Glomerular endothelial cell (primary cell): Measurements from ENCODE around the gene SMR3B. TPM values are rescaled to one million over a fixed set of nuclear protein-coding genes. Genes with fewer than 3 reads are reported as not detected.

Experiments
- total RNA-seq: library from RNA; depleted of rRNA; stranded (reverse); fragments of >200 nt; gene quantifications from 2 replicates; pipeline ENCODE4 v1.2.3, GENCODE V29; 2015

The SMR3B gene
- total RNA-seq, 1 donor from 2014 or later, result not detected

Other genes starting within 250 kb of the SMR3B start
- gene PRR27, start 228.9 kb upstream of the SMR3B start, total RNA-seq, result not detected in 2 replicates
- not detected in 2 replicates for gene ODAM, start 187.4 kb upstream of the SMR3B start, total RNA-seq
- not detected in 2 replicates for gene FDCSP, start 157.0 kb upstream of the SMR3B start, total RNA-seq
- gene CSN3, start 140.5 kb upstream of the SMR3B start, total RNA-seq, result not detected in 2 replicates
- gene CABS1, start 48.1 kb upstream of the SMR3B start, total RNA-seq, result not detected in 2 replicates
- not detected in 2 replicates for gene SMR3A, start 22.4 kb upstream of the SMR3B start, total RNA-seq
- not detected in 2 replicates for gene OPRPN, start 14.8 kb downstream of the SMR3B start, total RNA-seq
- gene MUC7, start 89.1 kb downstream of the SMR3B start, total RNA-seq, result not detected in 2 replicates
- gene AMTN, start 135.4 kb downstream of the SMR3B start, total RNA-seq, result not detected in 2 replicates
- not detected in 2 replicates for gene AMBN, start 209.1 kb downstream of the SMR3B start, total RNA-seq
- not detected in 2 replicates for gene ENAM, start 245.6 kb downstream of the SMR3B start, total RNA-seq